Measurements from ENCODE around the gene VOPP1.

GRCh38 chr7:55557666-55558188 is 14.6 kb downstream of the VOPP1 start:
- TF ChIP-seq POLR2AphosphoS5 (IDR thresholded peaks at IDR 0.05), result no peak
- TF ChIP-seq CTCF (IDR thresholded peaks at IDR 0.05), result no peak
- TF ChIP-seq POLR2A (IDR thresholded peaks at IDR 0.05), result no peak
- TF ChIP-seq EP300 (IDR thresholded peaks at IDR 0.05), result no peak

All from suprapubic skin (tissue), 4 donors.